D721Med (cell line): ENCODE data around the gene ZNF521.

Experiments
- DNase-seq: peaks from one replicate; pipeline ENCODE4 v3.0.0; 2011; ENCODE audit warnings: low spot score; ENCODE audit not compliant: insufficient read length
- FAIRE-seq: peaks from 2 replicates; lab custom pipeline; 2011; peaks lifted over from hg19 to GRCh38; lab: Jason Lieb, UNC
- CTCF ChIP-seq: IDR thresholded peaks from 2 replicates; pipeline ENCODE4 v1.5.1; 2012; ENCODE audit warnings: mild to moderate bottlenecking, control low read depth; ENCODE audit not compliant: insufficient read depth; ENCODE audit errors: missing control alignments

Gene ZNF521

GRCh38 chr18:25247725-25248124 lies 104.2 kb downstream of the ZNF521 start:
- no peak for TF ChIP-seq CTCF
- DNase-seq (no peak), FAIRE-seq (no peak)

- FAIRE-seq = no peak
- no peak for DNase-seq
- no peak for TF ChIP-seq CTCF
Observed at GRCh38 chr18:25244924-25245698, 106.9 kb downstream of the ZNF521 start.

DNA sequence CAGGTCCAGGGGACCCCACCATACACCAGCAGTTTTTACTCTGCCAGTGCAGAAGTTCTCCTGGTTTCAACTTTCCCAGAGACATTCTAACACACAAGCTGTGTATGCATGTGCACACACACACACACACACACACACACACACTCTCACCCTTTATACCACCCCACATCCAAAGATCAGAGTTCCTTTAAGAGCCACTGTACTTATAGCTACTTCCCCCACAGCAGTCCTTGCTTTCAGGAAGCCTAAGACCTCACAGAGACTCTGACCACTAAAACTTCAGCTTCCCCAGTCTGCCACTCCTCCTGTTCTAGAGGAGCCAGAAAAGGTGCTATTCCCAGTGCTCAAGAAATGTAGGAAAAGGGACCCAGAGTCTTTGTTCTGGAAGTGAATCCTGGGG lies 107.8 kb downstream of the ZNF521 start:
- no peak for TF ChIP-seq CTCF
- DNase-seq (no peak), FAIRE-seq (no peak)

DNA sequence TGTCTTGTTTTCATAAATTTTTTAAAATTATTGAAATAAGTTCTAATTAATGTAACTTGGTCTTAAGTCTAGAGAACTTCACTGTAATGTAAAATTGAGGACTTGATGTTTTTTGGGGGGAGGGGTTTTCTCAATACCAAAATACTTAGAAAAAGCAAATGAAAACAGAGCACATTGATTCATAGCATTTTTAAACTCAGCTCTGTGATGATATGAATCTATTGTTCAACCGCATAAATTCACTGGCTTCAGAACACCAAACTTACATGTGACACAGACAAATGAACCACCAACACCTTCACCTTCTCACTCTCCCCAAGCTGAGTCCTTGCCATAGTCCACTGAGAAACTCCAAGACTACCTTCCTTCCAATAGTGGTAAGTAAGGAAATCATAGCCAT lies 108.2 kb downstream of the ZNF521 start:
- DNase-seq = no peak

GRCh38 chr18:25243257-25243656 lies 108.7 kb downstream of the ZNF521 start:
- DNase-seq = no peak
- no peak for FAIRE-seq
- TF ChIP-seq CTCF = no peak

More for the DNA sequence above, 108.2 kb downstream of the ZNF521 start:
- no peak for FAIRE-seq
- no peak for TF ChIP-seq CTCF

- no peak for TF ChIP-seq CTCF
- DNase-seq (no peak), FAIRE-seq (no peak)
Observed at GRCh38 chr18:25240420-25240770, 111.6 kb downstream of the ZNF521 start.
